Stimulated activated CD8-positive, alpha-beta memory T cell treated with anti-CD3 and anti-CD28 coated beads, Interleukin-12 subunit alpha, Interleukin-12 subunit beta, amount 100 ng/mL, for 24 hours (primary cell): ENCODE data around the gene UGT1A8.
"Not testable (repeated sequence)": the region's sequence is repeated elsewhere in the genome, so short reads cannot be mapped to it uniquely, and the experiment has no call there.

Source experiments
- DNase-seq: peaks from one replicate; pipeline ENCODE4 v3.0.0-alpha.2; 2020; ENCODE audit errors: extremely low read depth

The UGT1A8 gene

DNA sequence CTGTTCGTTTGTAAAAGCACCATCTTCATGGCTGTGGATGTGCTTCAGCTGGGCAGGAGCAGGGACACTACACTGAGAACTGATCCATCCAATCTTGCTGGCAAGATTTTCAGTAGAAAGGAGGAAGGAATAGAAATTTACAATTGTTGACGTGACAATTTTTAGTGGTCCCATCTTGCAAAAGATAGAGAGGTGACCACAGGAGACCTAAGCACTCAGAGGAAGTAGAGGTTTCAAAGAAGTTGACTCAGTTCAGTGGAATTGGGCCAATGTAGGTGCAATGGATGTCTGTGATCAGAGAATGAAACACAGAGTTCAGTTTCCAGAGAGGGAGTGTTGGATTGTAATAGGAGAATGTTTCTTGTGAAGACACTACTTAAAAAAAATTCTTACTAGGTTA, 96.7 kb downstream of the UGT1A8 start:
- DNase-seq: no peak

DNA sequence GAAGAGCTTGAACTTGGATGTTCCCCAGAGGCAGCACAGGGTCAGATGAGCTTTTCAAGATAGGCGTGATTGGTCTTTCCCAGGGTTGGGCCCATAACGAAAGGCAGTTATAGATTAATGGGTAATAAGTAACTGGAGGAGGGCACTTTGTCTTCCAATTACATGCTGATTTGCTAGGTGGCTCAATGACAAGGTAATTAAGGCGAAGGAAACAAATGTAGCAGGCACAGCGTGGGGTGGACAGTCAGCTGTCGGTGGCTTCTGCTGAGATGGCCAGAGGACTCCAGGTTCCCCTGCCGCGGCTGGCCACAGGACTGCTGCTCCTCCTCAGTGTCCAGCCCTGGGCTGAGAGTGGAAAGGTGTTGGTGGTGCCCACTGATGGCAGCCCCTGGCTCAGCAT, 101.1 kb downstream of the UGT1A8 start, which contains the start of gene UGT1A4:
UGT1A4 (plus strand) TSS at position 185 of the 400 bp plus-strand sequence; CDS start at position 270, 85 bp downstream.
- no peak for DNase-seq

DNA sequence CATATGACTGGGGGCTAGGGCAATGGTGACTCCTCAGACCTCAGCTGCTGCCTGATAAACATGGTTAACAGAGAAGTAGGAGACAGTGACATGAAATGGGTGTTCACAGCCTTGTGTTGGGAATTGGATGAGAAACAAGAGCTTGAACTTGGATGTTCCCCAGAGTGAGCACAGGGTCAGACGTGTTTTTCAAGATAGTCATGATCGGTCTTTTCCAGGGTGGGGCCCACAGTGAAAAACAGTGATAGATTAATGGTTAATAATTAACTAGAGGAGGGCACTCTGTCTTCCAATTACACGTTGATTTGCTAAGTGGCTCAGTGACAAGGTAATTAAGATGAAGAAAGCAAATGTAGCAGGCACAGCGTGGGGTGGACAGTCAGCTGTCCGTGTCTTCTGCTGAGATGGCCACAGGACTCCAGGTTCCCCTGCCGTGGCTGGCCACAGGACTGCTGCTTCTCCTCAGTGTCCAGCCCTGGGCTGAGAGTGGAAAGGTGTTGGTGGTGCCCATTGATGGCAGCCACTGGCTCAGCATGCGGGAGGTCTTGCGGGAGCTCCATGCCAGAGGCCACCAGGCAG, 111.4 kb downstream of the UGT1A8 start, which contains the start of gene UGT1A3:
UGT1A3 (plus strand) TSS at position 320 of the 579 bp plus-strand sequence; CDS start at position 405, 85 bp downstream.
- no peak for DNase-seq

DNA sequence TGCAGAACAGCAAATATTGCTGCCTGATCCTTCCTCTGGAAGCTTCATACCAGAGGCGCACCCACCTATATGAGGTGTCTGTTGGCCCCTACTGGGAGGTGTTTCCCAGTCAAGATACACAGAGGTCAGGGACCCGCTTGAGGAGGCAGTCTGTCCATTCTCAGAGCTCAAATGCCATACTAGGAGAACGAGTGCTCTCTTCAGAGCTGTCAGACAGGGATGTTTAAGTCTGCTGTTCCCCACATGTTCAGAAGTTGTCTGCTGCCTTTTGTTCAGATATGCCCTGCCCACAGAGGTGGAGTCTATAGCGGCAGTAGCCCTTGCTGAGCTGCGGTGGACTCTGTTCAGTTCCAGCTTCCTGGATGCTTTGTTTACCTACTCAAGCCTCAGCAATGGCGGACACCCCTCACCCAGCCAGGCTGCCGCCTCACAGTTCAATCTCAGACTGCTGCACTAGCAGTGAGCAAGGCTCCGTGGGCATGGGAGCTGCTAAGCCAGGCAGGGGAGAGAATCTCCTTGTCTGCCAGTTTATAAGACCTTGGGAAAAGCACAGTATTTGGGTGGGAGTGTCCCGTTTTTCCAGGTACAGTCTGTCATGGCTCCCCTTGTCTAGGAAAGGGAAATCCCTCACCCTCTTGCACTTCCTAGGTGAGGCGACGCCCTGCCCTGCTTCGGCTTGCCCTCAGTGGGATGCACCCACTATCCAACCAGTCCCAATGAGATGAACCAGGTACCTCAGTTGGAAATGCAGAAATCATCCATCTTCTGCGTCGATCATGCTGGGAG, 119.6 kb downstream of the UGT1A8 start:
- DNase-seq: not testable (repeated sequence)

DNA sequence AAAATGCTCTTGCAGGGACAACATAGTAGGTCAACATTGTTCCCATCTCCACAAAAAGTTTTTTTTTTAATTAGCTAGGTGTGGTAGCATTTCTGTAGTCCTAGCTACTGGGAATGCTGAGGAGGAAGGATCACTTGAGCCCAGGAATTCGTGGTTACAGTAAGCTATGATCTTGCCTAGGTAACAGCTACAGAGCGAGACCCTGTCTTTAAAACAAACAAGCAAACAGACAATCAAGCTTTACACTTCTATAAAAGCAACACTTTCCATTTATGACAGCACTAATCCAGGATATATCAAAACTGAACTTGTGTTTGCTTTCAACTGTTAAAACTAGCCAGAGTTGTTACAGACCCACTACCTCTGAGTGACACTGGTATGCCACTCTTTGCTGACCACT, 123.4 kb downstream of the UGT1A8 start:
- no peak for DNase-seq

DNA sequence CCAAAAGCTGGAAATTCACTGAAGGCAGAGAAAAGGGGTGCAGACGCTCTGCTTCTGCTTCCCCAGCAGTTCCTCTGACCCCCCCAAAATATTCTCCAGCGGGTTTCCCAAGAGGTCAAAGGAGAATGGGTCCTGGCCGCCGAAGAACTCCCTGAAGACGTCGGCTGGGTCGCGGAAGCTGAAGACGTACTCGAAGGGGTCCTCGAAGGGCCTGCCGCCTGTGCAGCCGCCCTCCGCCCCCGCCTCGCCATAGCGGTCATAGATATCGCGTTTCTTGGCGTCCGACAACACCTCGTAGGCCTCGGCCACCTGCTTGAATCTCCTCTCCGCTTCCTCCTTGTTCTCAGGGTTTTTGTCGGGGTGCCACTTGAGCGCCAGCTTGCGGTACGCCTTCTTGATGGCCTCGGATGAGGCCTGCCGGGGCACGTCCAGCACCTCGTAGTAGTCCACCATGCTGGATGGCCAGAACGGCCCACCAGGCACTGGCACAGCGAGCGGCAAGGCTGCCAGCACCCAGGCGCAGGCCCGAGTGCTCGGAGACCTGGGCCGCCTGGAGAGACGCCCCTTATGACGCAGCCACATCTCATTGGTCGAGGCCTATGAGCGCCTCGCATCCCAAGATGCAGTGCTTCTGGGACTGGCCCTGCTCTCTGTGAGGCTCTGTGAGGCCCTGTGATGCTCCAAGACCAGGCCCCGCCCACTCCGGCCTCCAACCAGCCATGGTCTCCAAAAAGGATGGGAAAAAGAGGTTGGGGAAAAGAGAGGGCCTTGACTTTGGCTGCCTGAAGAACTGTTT, 126.2 kb downstream of the UGT1A8 start:
- DNase-seq: no peak

DNA sequence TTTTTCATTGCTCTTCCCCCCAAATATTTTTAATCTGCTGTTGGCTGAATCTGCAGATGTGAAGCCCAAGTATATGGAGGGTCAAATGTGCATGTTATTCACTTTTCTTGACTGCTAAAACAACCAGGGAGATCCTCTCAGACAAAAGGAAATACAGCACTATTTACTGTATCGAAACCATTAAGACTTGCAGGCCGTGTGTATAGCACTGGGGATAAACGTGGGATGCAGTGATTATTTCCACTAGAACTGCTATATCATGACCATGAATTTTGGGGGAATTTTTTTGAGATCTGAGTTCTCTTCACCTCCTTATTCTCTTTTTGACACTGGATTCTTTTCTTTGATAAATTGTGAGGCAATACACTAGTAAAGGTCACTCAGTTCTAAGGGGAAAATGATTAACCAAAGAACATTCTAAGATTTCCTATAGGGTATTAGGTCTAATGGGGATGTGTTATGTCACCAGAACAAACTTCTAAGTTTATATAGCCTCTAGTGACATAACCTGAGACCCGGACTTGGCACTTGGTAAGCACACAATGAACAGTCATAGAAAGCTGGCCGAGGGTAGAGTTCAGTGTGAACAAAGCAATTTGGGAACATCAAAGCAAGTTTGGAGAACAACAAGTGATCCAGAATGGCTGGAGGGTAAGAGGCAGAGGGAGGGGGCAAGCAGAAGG, 127.8 kb downstream of the UGT1A8 start:
- no peak for DNase-seq

DNA sequence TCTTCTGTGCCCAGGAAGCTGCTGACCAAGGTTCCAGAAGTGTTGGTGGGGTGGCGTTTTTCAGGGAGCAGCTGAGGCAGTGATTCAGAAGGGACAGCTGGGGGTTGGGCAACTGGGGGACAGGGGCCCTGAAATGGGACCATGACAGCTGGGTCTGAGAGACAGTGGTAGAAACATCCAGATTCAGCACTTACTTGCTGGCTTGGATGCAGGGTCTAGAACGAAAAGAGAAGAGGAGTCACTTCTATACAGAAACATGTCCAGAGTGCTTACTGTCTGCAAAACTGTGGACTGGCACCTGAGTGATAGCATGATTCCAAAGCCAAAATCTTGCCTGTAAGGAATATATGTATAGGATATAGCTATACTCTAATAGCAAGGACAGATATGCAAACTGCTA, 128.4 kb downstream of the UGT1A8 start:
- DNase-seq: not testable (repeated sequence)

DNA sequence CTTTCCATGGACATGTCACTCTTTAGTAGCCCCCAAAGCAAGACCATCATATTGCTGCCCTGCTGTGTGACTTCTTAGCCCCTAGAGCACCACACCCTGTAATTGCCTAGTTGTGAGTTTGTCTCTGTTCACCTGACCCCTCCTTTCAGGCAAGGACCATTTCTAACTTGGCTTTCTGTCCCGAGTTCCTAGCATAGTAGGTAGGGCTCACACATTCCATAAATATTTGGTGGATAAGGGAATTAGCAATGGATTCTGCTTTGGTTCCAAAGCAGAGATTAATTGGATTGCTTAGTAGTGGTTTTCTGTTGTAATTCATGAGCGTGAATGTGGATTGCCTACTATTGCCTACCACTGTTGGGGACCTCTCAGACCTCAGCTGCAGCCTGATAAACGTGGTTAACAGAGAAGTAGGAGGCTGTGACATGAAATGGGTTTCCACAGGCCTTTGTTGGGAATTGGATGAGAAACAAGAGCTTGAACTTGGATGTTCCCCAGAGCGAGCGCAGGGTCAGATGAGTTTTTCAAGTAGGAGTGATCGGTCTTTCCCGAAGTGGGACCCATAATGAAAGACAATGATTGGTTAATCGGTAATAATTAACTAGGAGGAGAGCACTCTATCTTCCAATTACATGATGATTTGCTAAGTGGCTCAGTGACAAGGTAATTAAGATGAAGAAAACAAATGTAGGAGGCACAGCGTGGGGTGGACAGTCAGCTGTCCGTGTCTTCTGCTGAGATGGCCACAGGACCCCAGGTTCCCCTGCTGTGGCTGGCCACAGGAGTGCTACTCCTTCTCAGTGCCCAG, 129.2 kb downstream of the UGT1A8 start:
- DNase-seq: no peak

DNA sequence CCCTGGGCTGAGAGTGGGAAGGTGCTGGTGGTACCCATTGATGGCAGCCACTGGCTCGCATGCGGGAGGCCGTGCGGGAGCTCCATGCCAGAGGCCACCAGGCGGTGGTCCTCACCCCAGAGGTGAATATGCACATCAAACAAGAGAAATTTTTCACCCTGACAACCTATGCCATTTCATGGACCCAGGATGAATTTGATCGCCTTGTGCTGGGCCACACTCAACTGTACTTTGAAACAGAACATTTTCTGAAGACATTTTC, 129.8 kb downstream of the UGT1A8 start:
- DNase-seq: no peak

DNA sequence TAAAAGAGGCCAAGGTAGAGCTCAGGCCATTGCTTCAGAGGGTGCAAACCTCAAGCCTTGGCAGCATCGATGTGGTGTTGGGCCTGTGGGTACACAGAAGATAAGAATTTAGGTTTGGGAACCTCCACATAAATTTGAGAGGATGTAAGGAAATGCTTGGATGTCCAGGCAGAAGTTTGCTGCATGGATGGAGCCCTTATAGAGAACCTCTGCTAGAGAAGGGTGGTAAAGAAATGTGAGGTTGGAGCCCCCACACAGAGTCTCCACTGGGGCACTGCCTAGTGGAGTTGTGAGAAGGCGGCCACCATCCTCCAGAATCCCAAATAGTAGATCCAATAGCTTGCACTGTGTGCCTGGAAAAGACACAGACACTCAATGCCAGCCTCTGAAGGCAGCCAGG, 133.3 kb downstream of the UGT1A8 start:
- not testable (repeated sequence) for DNase-seq

DNA sequence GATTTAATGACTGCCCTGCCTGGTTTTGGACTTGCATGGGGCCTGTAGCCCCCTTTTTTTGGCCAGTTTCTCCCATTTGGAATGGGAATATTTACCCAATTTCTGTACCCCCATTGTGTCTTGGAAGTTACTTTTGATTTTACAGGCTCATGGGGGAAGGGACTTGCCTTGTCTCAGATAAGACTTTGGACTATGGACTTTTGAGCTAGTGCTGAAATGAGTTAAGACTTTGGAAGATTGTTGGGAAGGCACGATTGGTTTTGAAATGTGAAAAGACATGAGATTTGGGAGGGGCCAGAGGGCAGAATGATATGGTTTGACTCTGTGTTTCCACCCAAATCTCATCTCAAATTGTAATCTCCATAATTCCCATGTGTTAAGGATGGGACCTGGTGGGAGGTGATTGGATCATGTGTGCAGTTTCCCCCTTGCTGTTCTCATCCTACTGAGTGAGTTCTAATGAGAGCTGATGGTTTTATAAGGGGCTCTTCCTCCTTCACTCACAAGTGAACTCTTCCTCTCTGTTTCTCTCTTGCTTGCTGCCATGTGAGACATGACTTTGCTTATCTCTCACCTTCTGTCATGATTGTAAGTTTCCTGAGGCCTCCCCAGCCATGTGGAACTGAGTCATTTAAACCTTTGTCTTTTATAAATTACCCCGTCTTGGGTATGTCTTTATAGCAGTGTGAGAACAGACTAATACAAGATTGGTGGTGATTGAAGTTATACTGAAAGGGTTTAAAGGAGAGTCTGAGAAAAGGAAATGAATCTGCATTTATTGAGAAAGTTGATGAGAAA, 134.0 kb downstream of the UGT1A8 start:
- not testable (repeated sequence) for DNase-seq

DNA sequence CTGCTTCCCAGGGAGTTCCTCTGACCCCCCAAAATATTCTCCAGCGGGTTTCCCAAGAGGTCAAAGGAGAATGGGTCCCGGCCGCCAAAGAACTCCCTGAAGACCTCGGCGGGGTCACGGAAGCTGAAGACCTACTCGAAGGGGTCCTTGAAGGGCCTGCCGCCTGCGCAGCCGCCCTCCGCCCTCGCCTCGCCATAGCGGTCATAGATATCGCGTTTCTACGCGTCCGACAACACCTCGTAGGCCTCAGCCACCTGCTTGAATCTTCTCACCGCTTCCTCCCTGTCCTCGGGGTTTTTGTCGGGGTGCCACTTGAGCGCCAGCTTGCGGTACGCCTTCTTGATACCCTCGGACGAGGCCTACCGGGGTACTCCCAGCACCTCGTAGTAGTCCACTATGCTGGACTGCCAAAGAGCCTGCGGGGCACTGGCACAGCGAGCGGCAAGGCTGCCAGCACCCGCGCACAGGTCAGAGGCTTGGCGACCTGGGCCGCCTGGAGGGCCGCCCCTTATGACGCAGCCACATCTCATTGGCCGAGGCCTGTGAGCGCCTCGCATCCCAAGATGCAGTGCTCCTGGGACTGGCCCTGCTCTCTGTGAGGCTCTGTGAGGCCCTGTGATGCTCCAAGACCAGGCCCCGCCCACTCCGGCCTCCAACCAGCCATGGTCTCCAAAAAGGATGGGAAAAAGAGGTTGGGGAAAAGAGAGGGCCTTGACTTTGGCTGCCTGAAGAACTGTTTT, 137.6 kb downstream of the UGT1A8 start:
- no peak for DNase-seq

DNA sequence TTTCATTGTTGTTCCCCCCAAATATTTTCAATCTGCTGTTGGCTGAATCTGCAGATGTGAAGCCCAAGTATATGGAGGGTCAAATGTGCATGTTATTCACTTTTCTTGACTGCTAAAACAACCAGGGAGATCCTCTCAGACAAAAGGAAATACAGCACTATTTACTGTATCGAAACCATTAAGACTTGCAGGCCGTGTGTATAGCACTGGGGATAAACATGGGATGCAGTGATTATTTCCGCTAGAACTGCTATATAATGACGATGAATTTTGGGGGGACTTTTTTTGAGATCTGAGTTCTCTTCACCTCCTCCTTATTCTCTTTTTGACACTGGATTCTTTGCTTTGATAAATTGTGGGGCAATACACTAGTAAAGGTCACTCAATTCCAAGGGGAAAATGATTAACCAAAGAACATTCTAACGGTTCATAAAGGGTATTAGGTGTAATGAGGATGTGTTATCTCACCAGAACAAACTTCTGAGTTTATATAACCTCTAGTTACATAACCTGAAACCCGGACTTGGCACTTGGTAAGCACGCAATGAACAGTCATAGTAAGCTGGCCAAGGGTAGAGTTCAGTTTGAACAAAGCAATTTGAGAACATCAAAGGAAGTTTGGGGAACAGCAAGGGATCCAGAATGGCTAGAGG, 139.1 kb downstream of the UGT1A8 start:
- no peak for DNase-seq

DNA sequence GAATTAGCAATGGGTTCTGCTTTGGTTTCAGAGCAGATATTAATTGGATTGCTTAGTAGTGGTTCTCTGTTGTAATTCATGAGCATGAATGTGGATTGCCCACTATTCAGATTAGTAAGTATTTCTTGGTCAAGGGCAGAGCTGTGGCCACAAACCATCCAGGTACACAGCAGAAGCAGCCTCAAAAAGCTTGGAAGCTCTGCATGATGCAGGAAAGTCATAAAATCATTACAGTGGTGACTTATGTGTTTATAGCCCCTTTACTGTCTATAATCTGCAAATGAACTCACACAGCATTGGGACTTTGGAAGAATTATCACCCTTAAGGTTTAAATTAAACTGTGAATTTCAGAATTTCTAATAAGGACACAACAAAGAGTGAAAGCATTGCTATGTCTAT, 140.7 kb downstream of the UGT1A8 start:
- no peak for DNase-seq

DNA sequence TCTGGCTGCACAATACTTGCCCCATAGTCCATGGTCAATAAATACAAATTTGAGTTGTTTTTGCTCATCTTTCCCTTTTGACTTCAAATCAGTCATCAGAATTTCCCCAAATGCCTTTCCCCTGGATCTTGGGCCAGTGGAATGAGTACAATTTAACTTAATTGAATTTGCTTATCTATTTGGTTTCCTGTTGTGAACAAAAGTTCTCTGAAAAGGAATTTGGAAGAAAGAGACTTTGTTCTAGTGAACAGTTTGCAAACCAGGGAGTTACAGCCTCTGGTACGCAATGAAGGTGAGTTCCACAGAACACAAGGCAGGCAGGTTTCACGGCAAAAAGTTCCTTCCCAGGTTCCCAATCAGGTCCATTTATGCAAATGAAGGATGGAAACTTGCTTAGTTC, 141.4 kb downstream of the UGT1A8 start:
- no peak for DNase-seq

DNA sequence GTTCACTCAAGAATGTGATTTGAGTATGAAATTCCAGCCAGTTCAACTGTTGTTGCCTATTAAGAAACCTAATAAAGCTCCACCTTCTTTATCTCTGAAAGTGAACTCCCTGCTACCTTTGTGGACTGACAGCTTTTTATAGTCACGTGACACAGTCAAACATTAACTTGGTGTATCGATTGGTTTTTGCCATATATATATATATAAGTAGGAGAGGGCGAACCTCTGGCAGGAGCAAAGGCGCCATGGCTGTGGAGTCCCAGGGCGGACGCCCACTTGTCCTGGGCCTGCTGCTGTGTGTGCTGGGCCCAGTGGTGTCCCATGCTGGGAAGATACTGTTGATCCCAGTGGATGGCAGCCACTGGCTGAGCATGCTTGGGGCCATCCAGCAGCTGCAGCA, 142.6 kb downstream of the UGT1A8 start, which contains the start of gene UGT1A1:
UGT1A1 (plus strand) TSS at position 228 of the 400 bp plus-strand sequence; CDS start at position 246, 18 bp downstream.
- DNase-seq: no peak

DNA sequence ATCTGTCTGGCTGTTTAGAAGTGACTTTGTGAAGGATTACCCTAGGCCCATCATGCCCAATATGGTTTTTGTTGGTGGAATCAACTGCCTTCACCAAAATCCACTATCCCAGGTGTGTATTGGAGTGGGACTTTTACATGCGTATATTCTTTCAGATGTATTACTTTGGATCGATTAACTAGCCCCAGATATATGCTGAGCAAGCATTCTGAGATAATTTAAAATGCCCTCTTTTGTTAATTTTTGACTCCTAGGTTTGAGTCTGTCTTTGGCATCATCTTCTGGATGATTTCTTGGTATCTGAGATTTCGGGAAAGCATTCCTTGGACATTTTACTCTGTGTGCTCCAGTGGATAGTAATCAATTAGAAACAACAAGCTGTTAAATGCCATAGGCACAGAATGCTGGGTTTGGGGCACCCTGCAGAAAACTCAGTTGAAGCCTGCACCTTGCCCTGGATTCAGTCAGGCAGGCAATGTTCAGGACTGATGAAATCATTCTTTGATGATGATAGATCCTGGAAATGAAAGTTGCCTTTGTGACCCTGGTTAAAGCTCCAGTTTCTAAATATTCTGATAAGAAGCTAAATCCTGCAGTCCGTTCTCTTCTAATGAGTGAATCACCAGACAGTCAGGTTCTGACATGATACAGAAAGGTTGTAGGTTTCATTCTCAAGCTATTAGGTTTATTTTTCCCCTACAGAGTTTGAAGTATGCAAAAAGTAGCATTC, 143.8 kb downstream of the UGT1A8 start:
- no peak for DNase-seq
